T-helper 1 cell treated with Interleukin-12 subunit alpha and Interleukin-12 subunit beta and Interleukin-4 antibody, amounts not matched to agents 30 ng/mL and 1 ng/mL, for 36 hours (primary cell): ENCODE results near the gene VWF. TPM values are rescaled to one million over a fixed set of nuclear protein-coding genes. Genes with fewer than 3 reads are reported as not detected.

ENCODE experiments used
- intact Hi-C: fragments of 100-400 bp; cut with micrococcal nuclease; formaldehyde crosslinking; loops from one replicate; pipeline ENCODE4 v1.15.1; 2024
- total RNA-seq: library from RNA; stranded (reverse); gene quantifications from 2 replicates; pipeline ENCODE4 v1.2.3, GENCODE V29; 2022

The VWF gene
- total RNA-seq, 1 donor from 2014 or later, result not detected

DNA sequence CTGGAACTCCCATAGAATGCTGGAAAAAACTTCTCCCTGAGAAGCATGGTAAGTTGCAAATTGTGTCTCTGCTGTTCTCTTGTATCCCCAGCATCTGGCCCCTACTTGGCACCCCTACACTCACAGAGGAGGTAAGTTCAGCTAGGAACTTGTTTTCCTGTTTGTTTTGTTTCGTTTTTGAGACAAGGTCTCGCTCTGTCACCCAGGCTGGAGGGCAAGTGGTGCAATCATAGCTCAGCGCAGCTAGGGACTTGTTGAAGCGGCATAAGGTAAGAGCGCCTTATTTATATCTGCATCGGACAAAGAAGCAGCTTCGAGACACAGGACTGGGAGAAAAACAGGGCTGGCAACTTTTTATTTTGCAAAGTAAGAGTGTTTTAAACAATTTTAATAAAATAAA is 161.0 kb downstream of the VWF start:
- intact Hi-C loops, result no loop called here

GRCh38 chr12:5960783-5961182 is 163.7 kb downstream of the VWF start:
- intact Hi-C loops, result no loop called here

- intact Hi-C loops, result no loop called here
Observed at GRCh38 chr12:5956987-5957386, 167.5 kb downstream of the VWF start.

DNA sequence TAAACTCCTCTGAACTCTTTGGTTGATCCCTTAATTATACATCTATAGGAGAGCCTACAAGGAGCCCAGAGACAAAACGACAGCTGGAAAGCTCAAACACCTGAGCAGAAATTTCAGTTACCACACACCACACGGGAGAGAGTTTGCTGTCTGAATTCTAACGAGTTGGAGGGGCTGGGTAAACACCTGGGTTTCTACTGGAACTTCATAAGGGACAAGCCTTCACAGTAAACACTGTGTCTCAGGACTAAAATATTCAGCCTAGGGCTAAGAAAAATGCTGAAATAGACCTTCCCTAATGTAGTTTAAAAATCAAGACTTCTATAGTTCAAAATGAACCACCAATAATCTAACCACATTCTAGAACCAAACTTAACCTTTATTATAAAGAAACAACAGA is 169.8 kb downstream of the VWF start:
- intact Hi-C loops, result no loop called here

DNA sequence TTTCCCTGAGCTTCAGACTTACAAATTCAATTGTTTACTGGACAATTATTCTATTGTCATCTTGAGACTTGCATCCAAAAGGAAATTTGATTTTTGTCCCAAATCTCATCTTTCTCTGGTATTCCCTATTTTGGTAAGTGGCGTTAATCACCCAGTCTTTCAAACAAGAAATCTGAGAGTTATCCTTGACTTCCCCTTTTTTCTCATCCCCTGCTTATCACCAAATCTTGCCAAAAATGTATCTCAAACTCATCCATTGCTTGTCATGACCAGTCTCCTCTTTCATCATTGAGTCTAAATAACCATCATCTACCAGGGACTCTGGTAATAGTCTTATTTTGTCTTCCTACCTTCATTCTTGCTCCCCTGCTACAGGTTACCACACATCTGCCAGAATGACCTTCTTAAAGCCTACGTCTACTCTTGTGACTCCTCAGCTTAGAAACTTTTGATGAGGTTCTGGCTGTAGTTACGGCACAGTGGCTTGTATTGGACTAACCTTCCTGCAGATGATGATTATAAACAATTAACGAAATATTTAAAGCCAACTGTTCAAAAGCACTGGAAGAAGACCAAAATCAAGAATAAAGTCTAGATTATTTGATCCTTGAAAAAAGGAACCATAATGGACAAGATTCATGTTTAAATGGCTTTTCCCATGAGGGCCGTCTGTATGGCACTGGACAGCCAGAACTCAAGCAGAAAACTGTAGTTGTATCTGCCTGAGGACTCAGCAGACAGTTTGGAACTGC is 170.5 kb downstream of the VWF start:
- intact Hi-C loops, result no loop called here

- intact Hi-C loops, result no loop called here
Observed at GRCh38 chr12:5952031-5952430, 172.4 kb downstream of the VWF start.

GRCh38 chr12:5948696-5949095 is 175.8 kb downstream of the VWF start:
- intact Hi-C loops, result no loop called here

DNA sequence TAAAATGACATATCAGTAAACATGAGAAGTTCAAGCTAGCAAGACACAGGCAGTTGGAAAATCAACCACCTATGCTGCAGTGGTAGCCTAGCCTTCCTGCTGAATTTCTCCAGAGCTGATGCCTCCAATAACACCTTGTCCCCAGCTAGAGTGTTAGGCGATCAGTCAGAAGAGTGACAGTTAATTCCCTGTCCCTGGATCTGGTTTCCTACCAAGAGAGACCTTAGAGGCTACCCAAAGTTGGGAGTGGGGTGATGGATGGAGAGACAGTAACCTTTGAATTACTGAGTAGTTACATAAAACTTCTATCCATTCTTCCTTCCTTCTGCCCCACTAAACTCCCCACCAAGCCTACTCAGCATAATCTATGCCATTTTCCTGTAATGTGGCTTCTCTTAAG is 177.5 kb downstream of the VWF start:
- intact Hi-C loops, result no loop called here

DNA sequence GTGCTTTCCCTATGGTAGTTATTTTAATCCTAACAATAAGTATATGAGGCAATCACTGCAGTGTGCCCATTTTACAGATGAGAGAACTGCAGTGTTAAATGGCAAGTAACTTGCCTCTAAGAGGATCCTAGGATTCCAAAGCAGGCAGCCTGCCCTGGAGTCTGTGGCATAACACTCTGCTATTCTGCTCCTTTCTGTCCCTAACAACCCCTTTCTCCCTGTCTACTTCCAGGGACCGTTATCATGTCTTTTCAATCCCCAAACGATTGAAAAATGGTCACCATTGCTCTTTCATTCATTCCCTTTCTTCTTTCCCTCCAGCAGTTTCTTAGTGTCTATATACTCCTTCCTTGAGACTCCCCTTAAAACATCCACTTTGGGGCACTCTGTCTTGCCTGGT is 178.1 kb downstream of the VWF start:
- intact Hi-C loops, result no loop called here

GRCh38 chr12:5945071-5946008 is 179.1 kb downstream of the VWF start, which contains the start of gene ANO2:
ANO2 (minus strand) TSS chr12:5945259; CDS start chr12:5945217, 42 bp downstream.
- intact Hi-C loops, result no loop called here

DNA sequence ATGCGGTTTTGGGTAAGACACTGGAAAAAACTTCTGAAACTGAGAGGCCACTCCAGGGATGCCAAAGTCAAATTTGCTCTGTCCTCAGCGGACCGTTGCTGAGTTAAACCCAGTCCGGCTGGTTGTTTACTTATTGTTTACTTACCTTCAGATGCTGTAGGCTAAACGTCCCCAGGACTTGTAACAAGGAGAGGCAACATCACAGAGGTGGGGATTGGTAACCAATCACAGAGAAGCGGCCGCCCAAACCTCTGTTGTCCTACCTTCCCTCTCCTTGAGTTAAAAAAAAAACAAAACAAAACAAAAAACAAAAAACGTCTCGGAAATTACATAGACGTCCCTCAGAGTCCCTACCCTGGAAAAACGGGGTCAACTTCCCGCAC is 179.8 kb downstream of the VWF start:
- intact Hi-C loops, result no loop called here

GRCh38 chr12:5944053-5944452 is 180.4 kb downstream of the VWF start:
- intact Hi-C loops, result no loop called here

GRCh38 chr12:5941907-5942306 is 182.6 kb downstream of the VWF start:
- intact Hi-C loops, result no loop called here

DNA sequence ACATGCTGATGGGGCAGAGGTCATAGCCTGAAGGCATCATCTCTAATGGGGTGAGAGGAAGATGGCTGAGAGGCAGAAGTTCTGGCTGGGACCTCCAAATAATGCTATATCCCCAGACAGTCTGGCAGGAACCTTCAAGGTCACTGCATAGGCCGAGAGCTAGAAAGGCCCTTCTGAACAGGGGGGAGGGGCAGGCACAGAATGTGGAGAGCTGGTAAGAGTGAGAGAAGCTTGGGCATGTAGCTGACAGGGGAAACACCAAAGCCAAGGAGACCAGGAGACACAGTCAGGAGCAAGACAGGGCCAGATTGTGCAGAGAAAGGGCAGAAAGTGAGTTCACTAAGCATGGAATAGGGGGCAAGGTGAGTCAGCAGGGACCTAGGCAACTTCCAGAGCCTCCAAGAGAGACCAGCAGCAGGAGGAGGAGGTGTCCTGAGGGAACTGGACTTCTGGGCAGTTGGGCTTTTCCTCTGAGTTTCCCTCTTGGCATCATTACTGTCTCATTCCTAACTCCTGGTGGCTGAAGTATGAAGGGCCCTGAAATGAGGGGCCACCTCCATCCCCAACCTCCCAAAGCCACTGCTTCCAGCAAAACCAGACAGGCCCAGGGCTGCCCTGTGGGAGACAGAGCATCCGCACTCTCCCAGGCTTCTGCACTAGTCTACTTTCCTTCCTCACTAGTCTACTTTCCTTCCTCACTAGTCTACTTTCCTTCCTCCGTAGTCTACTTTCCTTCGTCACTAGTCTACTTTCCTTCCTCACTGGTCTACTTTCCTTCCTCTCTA is 196.5 kb downstream of the VWF start:
- intact Hi-C loops, result no loop called here

DNA sequence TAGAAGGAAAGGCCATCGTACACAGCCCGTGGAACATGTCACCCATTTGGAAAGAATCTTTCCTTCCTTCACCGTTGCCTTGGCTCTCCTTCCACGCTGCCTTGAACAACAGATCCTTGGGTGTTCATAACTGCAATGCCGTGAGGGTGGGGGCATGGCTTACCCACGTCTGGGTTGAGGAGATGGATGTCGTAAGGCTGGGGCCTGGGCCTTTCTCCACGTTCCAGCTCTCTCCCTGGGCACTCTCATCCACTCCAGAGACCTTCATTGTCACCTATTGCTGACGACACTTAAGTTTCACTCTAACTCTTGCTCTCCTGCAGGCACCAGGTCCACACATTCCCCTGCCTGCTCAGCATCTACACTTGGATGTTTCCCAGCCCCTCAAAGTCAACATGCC is 198.8 kb downstream of the VWF start:
- intact Hi-C loops, result no loop called here

- intact Hi-C loops, result no loop called here
Observed at GRCh38 chr12:5924342-5924741, 200.1 kb downstream of the VWF start.

DNA sequence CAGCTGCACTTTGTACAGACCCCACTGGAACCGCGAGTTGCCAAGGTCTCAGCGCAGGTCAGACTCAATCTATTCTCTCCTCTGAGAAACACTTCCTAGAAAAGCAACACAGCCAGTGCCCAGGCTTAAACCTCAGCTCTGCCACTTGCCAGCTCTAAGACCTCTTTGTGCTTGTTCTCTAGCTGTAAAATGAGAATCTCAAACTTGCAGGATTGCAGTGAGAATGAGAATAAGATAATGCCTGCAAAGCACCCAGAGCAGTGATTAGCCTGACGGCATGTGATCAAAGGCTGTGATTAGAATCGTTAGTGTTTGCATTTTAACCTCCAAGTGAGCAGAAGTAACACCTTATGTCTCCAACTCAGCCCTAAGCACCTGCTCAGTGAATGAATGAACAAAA is 200.7 kb downstream of the VWF start:
- intact Hi-C loops, result no loop called here

GRCh38 chr12:5923043-5923605 is 201.3 kb downstream of the VWF start:
- intact Hi-C loops, result no loop called here

GRCh38 chr12:5921966-5922899 is 202.2 kb downstream of the VWF start:
- intact Hi-C loops, result no loop called here
